G401.6 (cell line): ENCODE data around the gene PRKD3.
A peak's percentile ranks its signal among the peaks of the same experiment; 100 is the strongest.

Experiments used
- FAIRE-seq: peaks from 2 replicates; lab custom pipeline; 2012; peaks lifted over from hg19 to GRCh38; lab: Jason Lieb, UNC

Gene PRKD3

DNA sequence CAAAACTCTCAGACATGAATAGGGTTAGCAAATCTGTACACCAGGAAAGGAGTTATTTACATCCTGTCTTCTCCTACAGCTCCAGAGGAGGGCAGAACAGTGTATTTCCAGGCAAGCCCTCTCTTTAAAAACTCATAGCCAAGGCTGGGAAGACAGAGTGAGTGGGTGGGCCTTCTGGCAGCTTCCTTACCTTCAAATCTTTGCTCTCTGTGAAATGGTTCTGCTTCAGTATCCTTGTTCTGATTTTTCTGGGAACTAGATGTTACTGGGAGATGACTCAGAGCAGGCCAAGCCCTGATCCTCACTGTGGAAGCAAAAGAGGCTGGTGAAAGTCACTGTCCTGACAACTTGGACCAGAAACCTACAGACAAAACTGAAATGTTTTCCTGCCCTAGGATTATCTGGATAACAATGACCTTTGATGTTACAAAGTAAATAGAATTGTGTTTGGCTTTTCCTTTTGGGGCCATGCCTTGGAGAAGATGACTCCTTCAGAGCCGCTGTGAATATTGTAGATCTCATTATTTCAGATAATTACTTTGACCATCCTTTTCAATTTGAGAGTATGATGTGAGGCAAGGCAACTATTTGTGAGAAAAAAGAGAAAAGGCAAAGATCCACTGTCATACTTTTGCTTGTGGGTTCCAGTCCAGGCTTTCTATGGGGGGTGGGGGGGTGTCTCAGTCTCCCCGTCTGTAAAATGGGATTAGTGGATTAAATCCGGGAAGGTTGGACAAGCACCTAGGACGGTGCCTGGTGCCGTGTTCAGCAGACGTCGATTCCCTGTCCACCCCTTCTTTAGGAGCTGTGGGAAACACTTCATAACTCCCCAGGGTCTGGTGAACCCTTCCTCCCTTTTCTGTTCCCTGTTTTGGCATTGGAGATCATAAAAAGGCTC lies 19.2 kb upstream of the PRKD3 start:
- FAIRE-seq = no peak

DNA sequence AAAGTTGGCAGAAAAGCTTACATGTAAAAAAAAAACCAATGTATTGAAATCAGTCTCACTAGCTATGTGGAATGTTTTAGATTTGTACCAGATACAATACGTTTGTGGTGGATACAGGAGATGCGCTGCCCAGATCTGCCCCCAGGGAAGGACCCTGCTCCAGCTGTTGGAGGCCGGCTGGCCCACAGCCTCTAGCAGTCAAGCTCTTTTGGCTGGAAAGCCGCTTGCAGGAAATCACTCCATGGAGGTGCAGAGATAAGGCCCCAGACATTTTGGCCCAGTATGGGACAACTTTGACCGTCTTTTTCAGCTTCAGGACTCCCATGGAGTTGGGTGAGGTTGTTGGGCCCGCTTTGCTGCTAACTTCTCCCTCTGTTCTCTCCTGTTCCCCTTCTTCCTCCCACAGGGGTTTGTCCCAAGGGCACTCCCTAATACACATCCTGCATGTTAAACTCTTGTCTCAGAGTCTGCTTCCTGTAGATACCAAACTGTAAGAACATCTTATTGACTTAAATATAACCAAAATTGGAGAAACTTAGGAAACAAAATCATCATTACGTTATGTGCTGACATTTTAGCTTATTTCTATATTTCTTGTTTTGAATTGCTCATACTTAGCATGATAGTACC lies 18.1 kb upstream of the PRKD3 start:
- no peak for FAIRE-seq

DNA sequence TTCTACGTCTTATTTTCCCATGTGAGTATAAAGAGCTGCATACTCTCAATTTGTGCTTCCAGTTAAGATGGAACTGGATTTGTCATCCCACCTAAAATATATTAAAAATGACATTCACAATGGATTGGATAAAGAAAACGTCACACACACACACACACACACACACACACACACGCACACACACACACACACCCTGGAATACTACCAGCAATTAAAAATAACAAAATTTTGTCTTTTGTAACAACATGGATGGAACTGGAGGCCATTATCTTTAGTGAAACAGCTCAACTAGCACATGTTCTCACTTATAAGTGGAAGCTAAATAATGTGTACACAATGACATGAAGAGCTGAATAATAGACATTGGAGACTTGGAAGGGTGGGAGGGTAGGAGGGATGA lies 16.0 kb upstream of the PRKD3 start:
- no peak for FAIRE-seq

DNA sequence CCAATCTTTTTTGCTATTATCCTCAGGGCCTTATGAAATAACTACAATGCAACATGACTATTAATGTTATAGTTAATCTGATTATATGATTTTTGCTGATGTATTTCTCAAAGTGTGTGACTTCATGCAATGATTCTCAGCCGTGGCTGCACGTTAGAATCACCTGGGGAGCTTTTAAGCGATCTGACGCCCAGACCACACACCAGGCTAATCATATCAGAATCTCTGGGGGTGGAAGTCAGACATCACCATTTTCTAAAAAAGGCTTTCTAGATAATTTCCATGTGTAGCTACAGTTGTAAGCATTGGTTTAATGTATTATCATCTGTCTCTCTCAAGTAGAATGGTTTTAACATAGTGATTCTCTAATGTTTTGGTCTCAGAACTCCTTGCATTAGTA lies 14.3 kb upstream of the PRKD3 start:
- FAIRE-seq = no peak

DNA sequence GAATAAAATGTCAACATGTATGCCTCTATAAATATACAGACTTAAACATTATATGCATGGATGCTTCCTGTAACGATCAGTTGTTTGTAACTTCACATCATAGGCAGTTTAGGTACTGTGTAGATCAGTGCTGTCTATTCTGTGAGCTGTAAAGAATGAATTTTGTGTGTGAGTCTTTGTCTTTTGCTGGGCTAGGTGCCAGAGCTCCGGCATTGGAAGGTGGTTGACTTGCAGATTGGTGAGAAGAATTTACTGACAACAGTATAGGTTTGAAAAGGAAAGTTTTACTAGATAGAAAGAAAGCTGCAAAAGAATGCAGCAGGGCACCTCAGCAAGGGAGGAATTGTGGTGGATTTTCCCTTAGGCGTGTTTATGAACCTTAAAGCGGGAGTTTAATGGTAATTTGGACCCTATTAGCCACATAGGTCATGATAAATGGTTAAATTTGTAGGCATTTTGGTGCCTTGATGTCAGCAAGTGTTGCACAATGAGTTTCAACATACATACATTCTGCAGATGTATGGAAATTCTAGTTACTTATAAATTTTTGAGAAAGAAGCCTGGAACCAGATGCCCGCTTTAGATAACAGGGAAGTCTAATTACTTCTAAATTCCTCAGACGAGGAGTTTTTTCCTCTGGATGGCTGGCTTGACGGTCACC lies 13.1 kb upstream of the PRKD3 start:
- FAIRE-seq = no peak

DNA sequence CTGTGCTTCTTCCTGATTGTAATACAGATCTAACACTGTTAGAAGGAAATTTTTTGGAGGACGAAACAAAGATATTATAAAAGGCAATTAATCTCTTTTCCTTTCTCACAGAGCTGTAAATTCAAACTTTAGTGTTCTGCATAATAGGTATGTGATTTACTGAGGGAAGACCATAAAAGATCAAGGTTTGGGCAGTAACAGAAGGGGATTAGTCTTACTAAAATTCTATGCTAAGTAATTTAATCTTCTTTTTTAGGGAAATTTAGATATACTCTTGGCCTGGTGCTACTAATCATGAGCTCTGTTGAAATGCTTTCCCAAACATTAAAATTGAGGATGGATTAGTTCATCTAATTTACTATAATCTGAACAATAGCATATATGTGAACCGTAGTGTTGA lies 11.0 kb upstream of the PRKD3 start:
- FAIRE-seq = no peak

DNA sequence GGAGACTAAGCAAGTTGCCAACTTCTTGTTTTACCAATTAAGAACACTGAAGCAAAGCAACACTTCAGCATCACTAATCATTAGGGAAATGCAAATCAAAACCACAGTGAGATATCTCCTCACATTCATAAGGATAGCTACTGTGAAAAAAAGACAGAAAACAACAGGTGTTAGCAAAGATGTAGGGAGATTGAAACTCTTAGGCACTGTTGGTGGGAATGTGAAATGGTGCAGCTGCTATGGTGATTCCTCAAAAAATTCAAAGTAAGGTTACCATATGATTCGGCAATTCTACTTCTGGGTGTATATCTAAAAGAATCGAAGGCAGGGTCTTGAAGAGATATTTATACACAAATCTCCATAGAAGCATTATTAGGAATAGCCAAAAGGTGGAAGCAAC lies 8.6 kb upstream of the PRKD3 start:
- FAIRE-seq = no peak

DNA sequence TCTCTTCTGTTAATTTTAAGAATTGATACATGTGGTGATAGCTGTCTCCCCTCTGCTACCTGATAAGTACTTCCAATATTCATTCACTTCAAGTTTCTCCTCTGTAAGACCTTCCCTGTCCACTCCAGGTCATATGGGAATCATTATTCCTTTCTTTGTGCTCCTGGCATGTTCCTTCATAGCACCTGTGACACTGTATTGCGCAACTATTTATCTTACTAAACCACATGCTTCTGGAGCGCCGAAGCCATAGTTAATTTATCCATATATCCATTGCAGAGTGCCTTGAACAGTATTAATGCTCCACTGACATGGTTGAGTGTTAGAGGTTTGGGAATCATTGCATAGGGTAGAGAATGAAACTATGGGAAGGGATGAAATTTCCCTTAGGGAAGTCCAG lies 7.9 kb upstream of the PRKD3 start:
- no peak for FAIRE-seq

DNA sequence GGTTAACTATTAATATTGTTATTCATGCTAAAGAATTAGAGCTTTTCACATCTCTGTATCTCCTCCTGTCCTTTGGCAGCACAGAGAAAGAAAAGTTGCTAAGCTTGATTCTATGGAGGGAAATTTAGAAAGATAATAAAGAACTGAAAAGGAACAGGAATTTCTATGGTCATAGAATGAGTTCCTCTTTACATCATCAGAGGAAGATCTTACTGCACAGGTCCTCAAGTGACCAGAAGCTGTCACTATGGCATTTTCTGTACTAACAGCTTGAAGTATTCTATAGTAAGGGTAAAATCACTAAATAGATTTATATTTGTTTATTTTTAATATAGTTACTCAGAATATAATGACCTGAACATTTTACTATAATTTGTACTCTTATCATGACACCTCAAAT lies 6.0 kb upstream of the PRKD3 start:
- FAIRE-seq = no peak

DNA sequence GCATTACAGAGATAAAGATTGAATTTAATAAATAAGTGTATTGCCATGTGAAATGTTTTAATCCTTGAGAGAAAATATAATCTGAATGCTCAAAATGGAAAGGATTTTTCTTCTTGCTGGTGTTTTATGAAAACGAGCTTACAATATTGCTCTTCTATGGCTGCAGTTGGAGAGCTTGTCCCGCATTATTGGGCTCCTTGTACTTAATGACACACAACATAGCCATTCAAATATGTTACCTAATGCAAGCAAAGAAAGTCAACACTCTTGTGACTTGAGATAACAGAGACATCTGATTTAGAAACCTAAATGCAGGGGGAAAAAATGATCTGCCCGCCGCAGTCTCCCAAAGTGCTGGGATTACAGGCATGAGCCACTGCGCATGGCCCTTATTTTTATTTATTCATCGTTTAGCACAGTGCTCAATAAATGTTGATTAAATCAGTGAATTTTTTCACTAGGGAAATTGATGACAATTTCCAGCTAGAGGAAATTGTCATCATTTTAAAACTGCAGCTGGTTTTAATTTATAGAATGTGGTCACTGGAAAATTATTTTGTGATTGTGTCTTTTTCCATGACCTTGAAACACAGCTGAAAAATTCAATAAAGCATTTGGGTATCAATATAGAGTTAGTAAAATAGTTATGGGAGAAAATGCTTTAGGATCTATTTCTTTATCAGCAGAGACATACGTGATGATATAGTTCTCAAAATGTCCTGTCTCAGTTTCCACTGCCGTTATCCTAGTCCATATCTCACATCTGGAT lies 2.4 kb upstream of the PRKD3 start:
- no peak for FAIRE-seq

DNA sequence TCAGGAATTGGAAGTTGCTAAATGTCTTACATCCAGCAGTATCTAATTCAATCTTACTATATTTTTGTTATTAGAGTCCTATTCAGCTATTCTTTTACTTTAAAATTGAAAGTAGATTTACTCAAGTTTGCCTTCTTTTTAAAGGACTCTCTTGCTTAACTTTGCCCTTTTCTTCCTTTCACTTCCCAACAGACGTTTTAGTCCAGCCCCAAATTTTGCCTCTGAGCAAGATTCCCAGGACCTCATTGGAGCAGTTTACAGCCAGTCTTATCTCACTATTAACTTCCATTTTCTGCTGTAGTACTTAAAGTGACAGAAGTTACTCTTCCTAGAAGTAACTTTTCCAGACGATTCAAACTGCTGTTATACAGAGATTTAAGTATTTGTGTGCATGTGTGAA lies 1.7 kb upstream of the PRKD3 start:
- peak; percentile 61 for FAIRE-seq

DNA sequence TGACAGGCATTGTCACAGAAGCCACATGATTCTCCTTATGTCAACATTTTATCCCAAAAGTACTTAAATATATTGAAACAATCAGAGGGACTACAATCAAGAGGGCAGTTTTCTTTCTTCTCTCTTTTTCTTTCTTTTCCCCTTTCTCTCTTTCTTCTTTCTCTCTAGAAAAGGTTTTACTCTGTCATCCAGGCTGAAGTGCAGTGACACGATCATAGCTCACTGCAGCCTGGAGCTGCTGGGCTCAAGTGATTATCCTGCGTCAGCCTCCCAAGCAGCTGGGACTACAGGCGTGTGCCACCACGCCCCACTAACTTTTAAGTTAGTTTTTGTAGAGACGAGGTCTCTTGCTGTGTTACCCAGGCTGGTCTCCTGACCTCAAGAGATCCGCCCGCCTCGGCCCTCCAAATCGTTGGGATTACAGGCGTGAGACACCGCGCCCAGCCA lies 1.0 kb upstream of the PRKD3 start:
- no peak for FAIRE-seq

DNA sequence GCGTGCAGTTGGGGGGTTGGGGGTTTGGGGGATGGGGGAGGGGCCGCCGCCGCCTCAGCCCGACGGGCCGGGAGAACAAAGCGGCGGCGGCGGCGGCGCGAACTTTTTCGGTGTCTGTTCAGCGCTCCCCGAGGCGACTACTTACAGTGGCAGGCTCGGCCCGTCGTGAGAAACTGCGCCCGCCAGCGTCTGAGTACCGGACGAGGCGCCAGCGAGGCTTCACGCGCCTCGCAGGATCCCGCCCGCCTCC lies 172 bp downstream of the PRKD3 start:
- no peak for FAIRE-seq

DNA sequence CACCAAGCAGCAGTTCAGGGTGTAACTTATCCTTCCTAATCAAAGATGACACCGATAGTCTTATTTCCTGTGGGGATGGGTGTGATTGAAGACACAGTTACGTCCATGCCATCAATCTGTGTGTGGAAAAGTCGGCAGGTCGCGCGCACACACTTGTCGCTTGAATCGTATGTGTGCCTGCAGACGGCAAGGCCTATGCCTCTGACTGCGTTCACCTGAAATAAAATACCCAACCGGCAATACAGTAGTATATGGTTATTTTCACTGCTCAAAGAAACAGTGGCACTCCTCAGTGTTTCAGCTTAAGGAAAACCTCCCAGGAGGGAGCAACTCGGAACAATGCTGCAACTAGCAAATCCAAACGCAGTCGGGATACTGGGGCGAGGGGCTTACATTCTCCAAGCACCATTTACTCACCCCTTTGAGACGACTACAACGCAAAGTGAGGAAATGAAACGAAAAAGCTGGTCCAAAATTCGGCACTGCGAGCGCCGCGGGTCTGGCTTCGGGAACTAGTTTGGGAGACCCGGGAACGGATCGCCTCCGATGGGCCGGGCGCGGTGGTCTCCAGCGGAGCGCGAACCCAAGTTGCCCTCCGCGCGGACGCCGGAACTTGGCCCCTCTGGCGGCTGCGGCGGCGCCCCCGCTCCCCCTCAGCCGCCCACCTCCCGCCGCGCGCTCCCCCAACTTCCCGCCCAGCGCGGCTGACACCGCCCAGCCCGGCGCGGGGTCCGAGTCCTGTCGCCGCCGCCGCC lies 675 bp downstream of the PRKD3 start:
- FAIRE-seq = no peak

DNA sequence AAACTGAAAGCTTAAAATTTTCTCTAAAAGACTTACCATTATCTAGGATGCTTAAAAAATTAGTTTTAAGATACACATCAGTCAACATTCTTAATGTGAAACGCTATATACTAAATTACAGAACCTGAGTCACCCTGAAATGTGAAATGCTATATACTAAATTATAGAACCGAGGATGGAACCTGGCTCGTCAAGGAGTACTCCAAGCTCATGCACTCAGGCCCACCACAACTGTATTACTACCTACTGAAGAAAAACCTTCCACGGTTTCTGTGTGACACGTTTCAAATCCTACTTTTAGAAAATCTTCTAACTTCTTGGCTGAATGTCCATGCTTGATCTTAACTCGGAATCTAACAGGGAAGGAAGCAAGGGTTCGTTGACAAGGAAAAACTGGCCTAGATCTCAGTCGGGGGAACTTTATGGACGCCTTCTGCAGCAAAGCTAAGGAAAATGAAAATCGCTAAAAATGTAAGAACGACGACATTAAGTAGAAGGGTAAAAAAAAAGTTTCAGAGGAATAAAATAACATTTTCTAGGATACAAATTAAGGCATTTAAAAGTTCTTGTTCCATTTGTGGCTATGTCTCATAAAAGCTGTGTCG lies 1.4 kb downstream of the PRKD3 start:
- no peak for FAIRE-seq

DNA sequence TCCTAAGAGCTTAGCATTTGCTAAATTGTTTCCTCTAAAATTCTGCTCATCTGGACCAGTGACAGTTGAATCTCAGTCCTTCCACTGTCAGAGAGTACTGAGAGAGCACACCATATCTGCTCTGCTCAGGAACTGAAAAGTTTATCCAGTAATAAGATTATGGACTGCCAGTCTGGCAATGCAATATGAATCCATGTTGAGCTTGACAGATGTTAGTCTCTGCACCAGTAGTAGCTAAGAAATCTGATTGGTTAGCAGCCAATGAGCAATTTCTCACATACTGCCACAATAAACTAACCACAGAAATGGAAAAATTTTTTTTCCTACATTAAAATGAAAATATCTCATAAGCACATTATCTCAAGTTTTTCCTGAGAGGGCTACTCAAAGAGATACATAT lies 2.3 kb downstream of the PRKD3 start:
- FAIRE-seq = no peak

DNA sequence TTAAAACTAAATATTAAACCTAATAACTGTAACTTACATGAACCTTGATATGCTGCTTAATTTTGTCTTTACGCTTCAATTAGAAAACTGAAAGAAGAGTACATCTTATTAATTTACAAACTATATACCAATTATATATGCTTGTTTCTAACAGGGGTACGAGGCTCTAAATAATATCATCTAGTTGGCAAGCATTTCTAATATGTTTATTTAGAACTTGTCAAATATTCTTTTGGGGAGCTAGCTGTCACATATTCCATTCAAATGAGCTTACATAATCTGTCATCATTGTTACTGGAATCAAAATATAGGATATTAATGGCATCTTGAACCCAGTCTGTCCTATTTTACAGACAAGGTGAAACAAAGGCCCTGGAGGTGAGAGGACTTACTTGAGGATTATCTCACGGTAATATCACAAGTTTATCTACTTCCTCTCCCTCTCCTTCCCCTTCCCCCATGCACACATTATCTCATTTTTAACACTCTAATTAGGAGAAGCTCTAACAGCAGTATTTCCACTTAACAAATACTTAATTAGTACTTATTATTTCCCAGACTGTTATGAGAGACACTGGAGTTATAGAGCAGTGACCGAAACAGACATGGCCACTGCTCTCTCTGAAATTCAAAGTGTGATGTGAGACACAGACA lies 3.5 kb downstream of the PRKD3 start:
- FAIRE-seq = no peak

DNA sequence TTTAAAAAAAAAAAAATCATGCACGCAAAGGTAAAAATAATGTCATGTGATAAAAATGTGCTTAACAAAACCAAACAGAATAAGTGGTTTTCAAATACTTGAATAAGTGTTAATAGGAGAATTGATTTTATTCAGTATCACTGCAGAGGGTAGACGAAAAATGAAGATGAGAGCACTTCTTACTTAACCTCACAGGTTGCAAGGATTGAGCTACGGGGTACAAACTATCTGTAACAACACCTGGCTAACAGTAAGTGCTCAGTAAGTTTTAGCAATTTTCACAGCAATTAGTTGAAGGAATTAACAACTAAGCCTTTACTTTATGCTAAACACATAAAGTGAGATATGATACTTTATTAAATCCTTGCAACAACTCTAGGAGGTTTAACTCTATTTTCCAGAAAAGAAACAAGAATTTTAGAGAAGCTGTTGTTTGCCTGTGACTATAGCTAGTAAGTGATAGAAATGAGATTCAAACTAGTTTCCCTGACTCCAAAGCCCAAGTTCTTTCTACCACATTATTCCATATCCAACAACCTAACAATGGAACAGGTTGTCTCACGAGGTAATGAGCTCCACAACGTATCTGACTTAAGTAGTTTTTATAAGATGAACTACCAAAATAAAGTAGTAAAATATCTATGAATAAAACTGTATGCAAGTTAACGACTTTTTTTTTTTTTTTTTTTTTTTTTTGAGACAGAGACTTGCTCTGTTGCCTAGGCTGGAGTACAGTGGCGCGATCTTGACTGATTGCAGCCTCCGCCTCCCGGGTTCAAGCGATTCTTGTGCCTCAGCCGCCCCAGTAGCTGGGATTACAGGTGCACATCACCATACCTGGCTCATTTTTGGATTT lies 4.7 kb downstream of the PRKD3 start:
- FAIRE-seq = no peak

DNA sequence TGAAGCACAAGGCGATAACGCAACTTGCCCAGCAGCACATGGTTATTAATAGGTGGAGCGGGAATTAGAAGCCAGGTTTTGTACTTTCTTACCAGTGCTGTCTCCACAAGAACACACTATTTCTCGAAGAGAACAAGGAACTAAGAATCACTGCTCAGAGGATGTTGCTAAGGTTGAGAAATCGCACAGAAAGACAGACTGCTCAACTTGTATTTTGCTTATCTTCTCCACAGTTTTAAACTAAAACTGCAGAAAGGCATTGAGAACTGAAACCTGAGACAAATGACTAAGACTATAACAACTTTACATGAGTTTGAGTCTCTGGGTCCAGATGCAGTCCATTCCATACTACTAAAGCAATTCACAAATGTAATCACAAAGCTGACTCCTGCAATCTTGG lies 6.2 kb downstream of the PRKD3 start:
- FAIRE-seq = no peak

DNA sequence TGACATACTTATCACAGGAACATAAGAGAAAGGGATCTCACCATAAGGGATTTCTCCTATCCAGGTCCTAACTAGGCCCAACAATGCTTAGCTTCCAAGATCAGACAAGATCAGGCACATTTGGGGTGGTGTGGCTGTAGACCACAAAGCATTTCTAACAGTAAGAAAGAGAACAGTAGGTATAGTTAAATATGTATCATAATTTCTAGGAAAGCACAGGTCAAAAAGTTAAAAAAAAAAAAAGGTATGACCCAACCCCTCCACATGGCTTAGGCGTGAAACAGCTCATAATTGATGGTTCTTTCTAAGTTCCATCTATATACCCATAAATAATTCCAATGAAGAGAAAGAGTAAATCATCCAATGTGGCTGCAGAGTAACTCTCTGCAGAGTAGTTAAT lies 6.9 kb downstream of the PRKD3 start:
- FAIRE-seq = no peak
